Spleen (tissue), 7 donors: Measurements from ENCODE around the gene TRIO.

Experiments used
- CTCF ChIP-seq, 11 experiments: fragments of 200-600 bp in 7 of 11; fragments of 450-650 bp in 4 of 11; sonication (generic) in 4 of 11; IDR thresholded peaks in 8 of 11; conservative IDR thresholded peaks in 3 of 11; 1 replicate in 7 of 11; 2 replicates in 4 of 11; pipeline versions ENCODE4 v1.4.0 to v1.8.0; 2016 to 2021; ENCODE audit warnings: antibody characterized with exemption in 11 of 11, inconsistent platforms in 4 of 11, mild to moderate bottlenecking in 1 of 11
- POLR2AphosphoS5 ChIP-seq, 3 donors: sonication (generic); formaldehyde crosslinking; IDR thresholded peaks; one replicate each; pipeline ENCODE4 v1.5.1; 2017; ENCODE audit warnings: antibody characterized with exemption in 3 of 3
- donor health status: DM: no; HTN: no; CAD: no; lungs with moderate emphysema.
- donor health status: DM: no; HTN: no; CAD: no.
- donor health status: DM: no; HTN: no; CAD: no.

- TF ChIP-seq CTCF (IDR thresholded peaks at IDR 0.05 in 8 of 11, conservative IDR thresholded peaks at IDR 0.05 in 3 of 11), result no peak
- TF ChIP-seq POLR2AphosphoS5 (IDR thresholded peaks at IDR 0.05), result no peak
Measured at GRCh38 chr5:14504332-14504727, 361.2 kb downstream of the TRIO start.
